ENCODE measurements around the gene PAK5.

Gene PAK5

GRCh38 chr20:9506964-9507369 lies 331.9 kb downstream of the PAK5 start:
- TF ChIP-seq CTCF (IDR thresholded peaks at IDR 0.05; ENCODE audit: control insufficient read depth, insufficient read depth, low read depth, low read length, missing control alignments), result no peak

DNA sequence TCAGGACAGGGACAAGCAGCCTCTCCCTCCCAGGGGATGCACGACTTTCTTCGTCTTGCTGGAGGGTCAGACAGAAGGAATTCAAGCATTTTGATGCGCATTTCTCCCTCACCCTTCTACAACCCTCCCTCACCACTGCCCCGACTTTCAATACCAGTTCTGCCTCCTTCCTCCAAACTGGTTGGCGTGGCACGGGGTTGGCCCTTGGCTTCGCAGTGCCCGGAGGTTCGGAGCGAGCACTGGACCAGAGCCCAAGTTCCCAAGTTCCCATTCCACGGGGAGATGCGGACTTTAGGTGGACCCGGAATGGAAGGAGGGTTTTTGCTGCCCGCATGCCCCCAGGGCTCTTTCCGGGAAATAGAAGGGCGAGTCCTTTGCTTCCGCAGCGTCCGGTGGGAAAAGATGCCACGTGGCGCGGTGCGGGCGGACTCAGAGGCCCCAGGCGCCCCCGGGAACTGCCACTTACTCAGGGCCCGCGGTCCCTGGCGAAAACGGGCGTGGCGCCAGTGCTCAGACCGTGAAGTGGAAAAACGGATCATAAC lies 332.5 kb downstream of the PAK5 start:
- no peak for DNase-seq (ENCODE audit: low read depth)
- no peak overlapping the region for H3K4me3 ChIP-seq (ENCODE audit: control insufficient read depth, low read depth, low read length)
- TF ChIP-seq CTCF (IDR thresholded peaks at IDR 0.05; ENCODE audit: control insufficient read depth, insufficient read depth, low read depth, low read length, missing control alignments), result no peak

More at GRCh38 chr20:9506964-9507369, 331.9 kb downstream of the PAK5 start:
- DNase-seq (ENCODE audit: low read depth), result no peak
- no peak overlapping the region for H3K4me3 ChIP-seq (ENCODE audit: control insufficient read depth, low read depth, low read length)

DNA sequence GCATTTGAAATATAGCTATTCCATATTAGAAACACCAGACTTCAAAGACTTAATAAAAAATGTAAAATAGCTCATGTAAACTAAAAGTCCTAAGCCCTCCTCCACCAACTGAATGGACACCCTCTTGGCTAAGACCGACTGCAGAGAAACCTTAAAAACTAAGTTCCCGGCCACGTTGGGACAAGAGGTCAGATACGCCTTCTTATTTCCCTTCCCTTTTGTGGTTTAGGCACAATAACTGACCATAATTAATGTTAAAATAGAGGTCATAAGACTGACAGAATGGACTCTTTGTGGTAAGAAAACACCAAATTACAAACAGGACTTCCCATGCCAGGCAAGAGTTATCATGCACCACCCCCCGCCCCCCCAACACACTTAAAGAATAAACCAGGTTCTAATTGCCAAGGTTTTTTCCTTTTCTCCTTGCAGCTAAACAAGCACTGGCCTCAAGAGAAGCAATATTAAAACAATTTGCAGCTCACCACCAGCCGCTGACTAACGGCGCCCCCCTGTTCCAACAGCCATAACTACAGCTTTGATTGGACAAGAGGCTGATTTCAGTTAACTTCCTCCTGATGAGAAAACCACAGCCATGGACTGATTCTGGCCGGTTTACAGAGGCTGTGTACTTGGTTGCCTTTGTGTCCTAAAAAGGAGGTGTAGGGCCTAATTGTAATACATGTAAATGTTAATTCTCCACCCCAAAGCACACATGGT lies 335.2 kb downstream of the PAK5 start:
- TF ChIP-seq CTCF (IDR thresholded peaks at IDR 0.05; ENCODE audit: control insufficient read depth, insufficient read depth, low read depth, low read length, missing control alignments), result peak; percentile 20
- H3K4me3 ChIP-seq (ENCODE audit: control insufficient read depth, low read depth, low read length), result no peak overlapping the region
- DNase-seq (ENCODE audit: low read depth), result peak; percentile 29

- DNase-seq (ENCODE audit: low read depth), result no peak
- no peak overlapping the region for H3K4me3 ChIP-seq (ENCODE audit: control insufficient read depth, low read depth, low read length)
- TF ChIP-seq CTCF (IDR thresholded peaks at IDR 0.05; ENCODE audit: control insufficient read depth, insufficient read depth, low read depth, low read length, missing control alignments), result no peak
Observed at GRCh38 chr20:9501473-9501872, 337.4 kb downstream of the PAK5 start.

GRCh38 chr20:9500121-9500520 lies 338.8 kb downstream of the PAK5 start:
- no peak for DNase-seq (ENCODE audit: low read depth)
- no peak overlapping the region for H3K4me3 ChIP-seq (ENCODE audit: control insufficient read depth, low read depth, low read length)
- no peak for TF ChIP-seq CTCF (IDR thresholded peaks at IDR 0.05; ENCODE audit: control insufficient read depth, insufficient read depth, low read depth, low read length, missing control alignments)

- no peak overlapping the region for H3K4me3 ChIP-seq (ENCODE audit: control insufficient read depth, low read depth, low read length)
- DNase-seq (ENCODE audit: low read depth), result no peak
- no peak for TF ChIP-seq CTCF (IDR thresholded peaks at IDR 0.05; ENCODE audit: control insufficient read depth, insufficient read depth, low read depth, low read length, missing control alignments)
Observed at GRCh38 chr20:9499126-9499899, 339.6 kb downstream of the PAK5 start.
